GM21447 (cell line): ENCODE data around the gene GRIFIN.

Source experiments
- ATAC-seq: cut with Tn5 transposase; IDR thresholded peaks from one replicate; pipeline ENCODE4 v1.9.1; 2021; ENCODE audit not compliant: unreplicated experiment

Gene GRIFIN

GRCh38 chr7:2476298-2476697, at the start of gene GRIFIN:
GRIFIN (minus strand) TSS chr7:2476398; CDS start chr7:2476383, 15 bp downstream.
- ATAC-seq = no peak

GRCh38 chr7:2524808-2525657, 48.8 kb upstream of the GRIFIN start:
- ATAC-seq = no peak

GRCh38 chr7:2523941-2524807, 48.0 kb upstream of the GRIFIN start:
- no peak for ATAC-seq

- no peak for ATAC-seq
Measured at GRCh38 chr7:2523461-2523936, 47.3 kb upstream of the GRIFIN start.

- ATAC-seq = no peak
Measured at GRCh38 chr7:2522780-2523433, 46.7 kb upstream of the GRIFIN start.

GRCh38 chr7:2521952-2522591, 45.9 kb upstream of the GRIFIN start:
- no peak for ATAC-seq

GRCh38 chr7:2521341-2521745, 45.1 kb upstream of the GRIFIN start:
- no peak for ATAC-seq

GRCh38 chr7:2520761-2521290, 44.6 kb upstream of the GRIFIN start:
- no peak for ATAC-seq

- peak; percentile 4 for ATAC-seq
Measured at GRCh38 chr7:2520131-2520760, 44.0 kb upstream of the GRIFIN start.

GRCh38 chr7:2519119-2519930, 43.1 kb upstream of the GRIFIN start, which contains the start of gene LFNG:
LFNG (plus strand) TSS chr7:2519774; CDS start chr7:2519862, 88 bp downstream.
- peak; percentile 65 for ATAC-seq

GRCh38 chr7:2518737-2519118, 42.5 kb upstream of the GRIFIN start:
- ATAC-seq = no peak

- no peak for ATAC-seq
Measured at GRCh38 chr7:2517678-2518507, 41.7 kb upstream of the GRIFIN start.

- no peak for ATAC-seq
Measured at GRCh38 chr7:2517026-2517425, 40.8 kb upstream of the GRIFIN start.

GRCh38 chr7:2516194-2516555, 40.0 kb upstream of the GRIFIN start:
- no peak for ATAC-seq

- no peak for ATAC-seq
Measured at GRCh38 chr7:2515424-2516193, 39.4 kb upstream of the GRIFIN start.

- ATAC-seq = no peak
Measured at GRCh38 chr7:2514473-2515423, 38.5 kb upstream of the GRIFIN start.
